Natural killer cell (primary cell): Measurements from ENCODE around the gene KDM2B. TPM values are rescaled to one million over a fixed set of nuclear protein-coding genes. Genes with fewer than 3 reads are reported as not detected.

Experiments used
- ATAC-seq, 3 donors: fragments of 150-1000 bp in 2 of 3; fragments of 200-7000 bp in 1 of 3; cut with Tn5 transposase; 1 replicate in 1 of 3; 2 replicates in 2 of 3; pipeline ENCODE4 v1.10.0; 2021; ENCODE audit warnings: mild to moderate bottlenecking in 2 of 3, moderate library complexity in 2 of 3
- DNase-seq, 2 donors: peaks; one replicate each; pipeline versions ENCODE4 v3.0.0 to v3.0.0-alpha.2; 2013 to 2021; ENCODE audit warnings: mixed read lengths in 1 of 2
- H3K27ac ChIP-seq: one replicate; pipeline ENCODE4 v1.5.1; 2013; ENCODE audit warnings: mild to moderate bottlenecking, low read length
- H3K27me3 ChIP-seq: one replicate; pipeline ENCODE4 v1.6.1; 2013; ENCODE audit warnings: low read length; ENCODE audit not compliant: control insufficient read depth, insufficient read depth
- H3K36me3 ChIP-seq: one replicate; pipeline ENCODE4 v1.6.1; 2013; ENCODE audit warnings: low read length; ENCODE audit not compliant: control insufficient read depth, insufficient read depth
- H3K4me1 ChIP-seq: one replicate; pipeline ENCODE4 v1.6.1; 2013; ENCODE audit warnings: low read length; ENCODE audit not compliant: control insufficient read depth, insufficient read depth
- H3K4me3 ChIP-seq: one replicate; pipeline ENCODE4 v1.5.1; 2013; ENCODE audit warnings: low read length
- H3K9me3 ChIP-seq: one replicate; pipeline ENCODE4 v1.6.1; 2013; ENCODE audit warnings: low read length; ENCODE audit not compliant: control insufficient read depth, insufficient read depth
- H3K27ac Mint-ChIP-seq, 2 donors: one replicate each; pipeline ENCODE4 v1.8.0; 2022; ENCODE audit warnings: mild to moderate bottlenecking in 2 of 2, mixed read lengths in 2 of 2, moderate library complexity in 1 of 2
- H3K27me3 Mint-ChIP-seq, 2 donors: one replicate each; pipeline ENCODE4 v1.8.0; 2022; ENCODE audit warnings: low read depth in 2 of 2, mixed read lengths in 2 of 2
- H3K36me3 Mint-ChIP-seq: one replicate; pipeline ENCODE4 v1.8.0; 2022; ENCODE audit warnings: mixed read lengths
- H3K4me1 Mint-ChIP-seq, 2 donors: one replicate each; pipeline ENCODE4 v1.8.0; 2022; ENCODE audit warnings: mixed read lengths in 2 of 2
- H3K4me3 Mint-ChIP-seq: one replicate; pipeline ENCODE4 v1.8.0; 2022; ENCODE audit warnings: mild to moderate bottlenecking, moderate library complexity, mixed read lengths
- H3K9me3 Mint-ChIP-seq, 2 donors: one replicate each; pipeline ENCODE4 v1.8.0; 2022; ENCODE audit warnings: mixed read lengths in 2 of 2
- CTCF ChIP-seq: fragments of 200-600 bp; IDR thresholded peaks from one replicate; pipeline ENCODE4 v1.8.0; 2022; ENCODE audit warnings: antibody characterized with exemption
- WGBS: methylation state at CpG from one replicate; pipeline ENCODE4 v1.1.7; 2013; ENCODE audit warnings: missing lambda C conversion rate; ENCODE audit not compliant: insufficient coverage; 5-methylcytosine and 5-hydroxymethylcytosine counted together
- intact Hi-C: fragments of 100-400 bp; cut with micrococcal nuclease; formaldehyde crosslinking; loops from one replicate; pipeline ENCODE4 v1.14.2; 2022
- total RNA-seq, 4 donors: library from RNA; stranded (reverse); fragments of 120-200 nt in 1 of 4; gene quantifications; one replicate each; pipeline versions ENCODE4 v1.2.3 to v1.2.4, GENCODE V29; 2013 to 2022

KDM2B gene
- total RNA-seq, 3 donors from 2014 or later (not counting 1 experiment from before 2014, with no cell fraction given) = 97.3 to 106 (median 98.1) TPM

- ATAC-seq (no peak), DNase-seq (no peak)
- no peaks in the 10 kb centered on the region for H3K36me3 ChIP-seq
- Mint-ChIP-seq H3K4me1 (no peaks in the 10 kb centered on the region), H3K27ac (no peak overlapping the region), H3K27me3 (no peaks in the 10 kb centered on the region), H3K36me3 (no peaks in the 10 kb centered on the region), H3K4me3 (no peak overlapping the region), H3K9me3 (no peaks in the 10 kb centered on the region)
- H3K9me3 ChIP-seq = no peaks in the 10 kb centered on the region
- intact Hi-C loops = no loop called here
- 96% methylated on average over 10 of the region's 10 CpGs for WGBS
- no peaks in the 10 kb centered on the region for H3K4me1 ChIP-seq
- no peaks in the 10 kb centered on the region for H3K27me3 ChIP-seq
- no peak overlapping the region for H3K4me3 ChIP-seq
- no peak overlapping the region for H3K27ac ChIP-seq
- no peak for TF ChIP-seq CTCF
Observed at GRCh38 chr12:121379945-121380344, 200.9 kb downstream of the KDM2B start.

Other genes with a start within 250 kb of the KDM2B start
- 100 to 1,000 TPM; 134 to 171 (median 163) TPM for gene ANAPC5, start 228.6 kb downstream of the KDM2B start, total RNA-seq
- gene RNF34, start 180.9 kb downstream of the KDM2B start, total RNA-seq = 10 to 100 TPM; 62.3 to 78.4 (median 73.4) TPM
- gene ORAI1, start 45.5 kb upstream of the KDM2B start, total RNA-seq = 10 to 100 TPM; 64.6 to 74.1 (median 70.8) TPM
- 1 to 10 TPM; 3.0 to 7.6 (median 4.4) TPM for gene MORN3, start 88.6 kb upstream of the KDM2B start, total RNA-seq
- 1 to 10 TPM; 6.3 to 8.4 (median 7.9) TPM for gene TMEM120B, start 131.7 kb upstream of the KDM2B start, total RNA-seq
- gene RHOF, start 212.7 kb upstream of the KDM2B start, total RNA-seq = 100 to 1,000 TPM; 146 to 201 (median 177) TPM
- 10 to 100 TPM; 55.1 to 57.5 (median 56.2) TPM for gene SETD1B, start 223.0 kb upstream of the KDM2B start, total RNA-seq